Measurements from ENCODE around the gene PRM2. TPM values are rescaled to one million over a fixed set of nuclear protein-coding genes. Genes with fewer than 3 reads are reported as not detected.

The PRM2 gene
- total RNA-seq, 5 donors from 2014 or later (not counting 1 experiment from before 2014, with no cell fraction given): not detected

- H3K36me3 Mint-ChIP-seq: no peaks in the 10 kb centered on the region
- peak overlapping the region in 2 of 3 donors; percentile 18 to 22 for H3K4me3 Mint-ChIP-seq
- H3K4me1 Mint-ChIP-seq: peaks cover 34 to 49% (median 44%) of the 10 kb centered on the region in 3 donors
- peak in 1 of 35 experiments; percentile 41 for DNase-seq
- peak overlapping the region; percentile 27 to 72 for H3K27ac Mint-ChIP-seq
- H3K27ac ChIP-seq (ENCODE audit: low read length): no peak overlapping the region
- ATAC-seq (replicated peaks in 1 of 4): peak in 3 of 4 experiments; percentile 12 to 37 (median 33)
- ChIA-PET CTCF (no interaction called here), POLR2A (no interaction called here)
- no peaks in the 10 kb centered on the region for H3K27me3 Mint-ChIP-seq
- H3K4me3 ChIP-seq (ENCODE audit: control insufficient read depth in 1 of 2, extremely low read depth in 1 of 2, low read length in 1 of 2): no peak overlapping the region
- WGBS (ENCODE audit: insufficient coverage): 53% methylated on average over 4 of the region's 8 CpGs
- H3K4me1 ChIP-seq (ENCODE audit: control insufficient read depth in 1 of 2, extremely low read depth in 1 of 2, insufficient read depth in 2 of 2, low read length in 2 of 2): peaks cover 17 to 50% of the 10 kb centered on the region in 2 experiments
- H3K9me3 Mint-ChIP-seq: no peaks in the 10 kb centered on the region
- no peaks in the 10 kb centered on the region for H3K36me3 ChIP-seq (ENCODE audit: control insufficient read depth in 2 of 2, extremely low read depth in 1 of 2, insufficient read depth in 1 of 2, low read length in 1 of 2)
- no peaks in the 10 kb centered on the region for H3K9me3 ChIP-seq
- peaks cover 0 to 2% of the 10 kb centered on the region in 2 experiments for H3K27me3 ChIP-seq (replicated peaks in 1 of 2; ENCODE audit: control insufficient read depth in 2 of 2, extremely low read depth in 1 of 2, insufficient read depth in 2 of 2, low read length in 1 of 2)
Measured at GRCh38 chr16:11312718-11313492, 36.6 kb upstream of the PRM2 start.

- H3K27me3 Mint-ChIP-seq: no peaks in the 10 kb centered on the region
- H3K27ac ChIP-seq (ENCODE audit: low read length): peak overlapping the region; percentile 18
- H3K9me3 Mint-ChIP-seq: no peaks in the 10 kb centered on the region
- H3K36me3 Mint-ChIP-seq: no peaks in the 10 kb centered on the region
- ChIA-PET CTCF (no interaction called here), POLR2A (interaction anchor here (0.5 to 1.5 kb wide), 3 partner anchors 55 to 67 kb away, joined by 4 to 9 read pairs (median 8); partner anchors contain the start of gene SOCS1 (in 1 of the 2))
- H3K9me3 ChIP-seq: no peaks in the 10 kb centered on the region
- H3K4me1 Mint-ChIP-seq: peaks cover 34 to 52% (median 46%) of the 10 kb centered on the region in 3 donors
- H3K4me3 Mint-ChIP-seq: peak overlapping the region; percentile 51 to 64 (median 53)
- no peaks in the 10 kb centered on the region for H3K36me3 ChIP-seq (ENCODE audit: control insufficient read depth in 2 of 2, extremely low read depth in 1 of 2, insufficient read depth in 1 of 2, low read length in 1 of 2)
- 94% methylated on average over 3 of the region's 10 CpGs for WGBS (ENCODE audit: insufficient coverage)
- peaks cover 17 to 50% of the 10 kb centered on the region in 2 experiments for H3K4me1 ChIP-seq (ENCODE audit: control insufficient read depth in 1 of 2, extremely low read depth in 1 of 2, insufficient read depth in 2 of 2, low read length in 2 of 2)
- ATAC-seq (replicated peaks in 1 of 4) (peak; percentile 79 to 88 (median 84)), DNase-seq (peak in 33 of 35 experiments; percentile 15 to 67 (median 41))
- peaks cover 0 to 2% of the 10 kb centered on the region in 2 experiments for H3K27me3 ChIP-seq (replicated peaks in 1 of 2; ENCODE audit: control insufficient read depth in 2 of 2, extremely low read depth in 1 of 2, insufficient read depth in 2 of 2, low read length in 1 of 2)
- H3K4me3 ChIP-seq (ENCODE audit: control insufficient read depth in 1 of 2, extremely low read depth in 1 of 2, low read length in 1 of 2): no peak overlapping the region
- H3K27ac Mint-ChIP-seq: peak overlapping the region; percentile 88 to 92
Measured at GRCh38 chr16:11310997-11311561, 34.8 kb upstream of the PRM2 start.

- ChIA-PET CTCF (no interaction called here), POLR2A (interaction anchor here (0.5 to 0.6 kb wide), 2 partner anchors 59 to 68 kb away, joined by 4 to 8 read pairs; no protein-coding TSS in a partner anchor)
- WGBS (ENCODE audit: insufficient coverage): 67% methylated on average over 1 of the region's 3 CpGs
- Mint-ChIP-seq H3K36me3 (no peaks in the 10 kb centered on the region), H3K27me3 (no peaks in the 10 kb centered on the region), H3K9me3 (no peaks in the 10 kb centered on the region), H3K4me3 (peak overlapping the region in 1 of 3 donors; percentile 51), H3K4me1 (peaks cover 34 to 52% (median 46%) of the 10 kb centered on the region in 3 donors), H3K27ac (peak overlapping the region; percentile 88 to 92)
- no peak for ATAC-seq (replicated peaks in 1 of 4)
- no peak overlapping the region for H3K4me3 ChIP-seq (ENCODE audit: control insufficient read depth in 1 of 2, extremely low read depth in 1 of 2, low read length in 1 of 2)
- H3K27me3 ChIP-seq (replicated peaks in 1 of 2; ENCODE audit: control insufficient read depth in 2 of 2, extremely low read depth in 1 of 2, insufficient read depth in 2 of 2, low read length in 1 of 2): peaks cover 0 to 2% of the 10 kb centered on the region in 2 experiments
- H3K36me3 ChIP-seq (ENCODE audit: control insufficient read depth in 2 of 2, extremely low read depth in 1 of 2, insufficient read depth in 1 of 2, low read length in 1 of 2): no peaks in the 10 kb centered on the region
- no peak for DNase-seq
- H3K27ac ChIP-seq (ENCODE audit: low read length): peak overlapping the region; percentile 18
- H3K9me3 ChIP-seq: no peaks in the 10 kb centered on the region
- peaks cover 17 to 50% of the 10 kb centered on the region in 2 experiments for H3K4me1 ChIP-seq (ENCODE audit: control insufficient read depth in 1 of 2, extremely low read depth in 1 of 2, insufficient read depth in 2 of 2, low read length in 2 of 2)
Measured at GRCh38 chr16:11310634-11310977, 34.3 kb upstream of the PRM2 start.

DNA sequence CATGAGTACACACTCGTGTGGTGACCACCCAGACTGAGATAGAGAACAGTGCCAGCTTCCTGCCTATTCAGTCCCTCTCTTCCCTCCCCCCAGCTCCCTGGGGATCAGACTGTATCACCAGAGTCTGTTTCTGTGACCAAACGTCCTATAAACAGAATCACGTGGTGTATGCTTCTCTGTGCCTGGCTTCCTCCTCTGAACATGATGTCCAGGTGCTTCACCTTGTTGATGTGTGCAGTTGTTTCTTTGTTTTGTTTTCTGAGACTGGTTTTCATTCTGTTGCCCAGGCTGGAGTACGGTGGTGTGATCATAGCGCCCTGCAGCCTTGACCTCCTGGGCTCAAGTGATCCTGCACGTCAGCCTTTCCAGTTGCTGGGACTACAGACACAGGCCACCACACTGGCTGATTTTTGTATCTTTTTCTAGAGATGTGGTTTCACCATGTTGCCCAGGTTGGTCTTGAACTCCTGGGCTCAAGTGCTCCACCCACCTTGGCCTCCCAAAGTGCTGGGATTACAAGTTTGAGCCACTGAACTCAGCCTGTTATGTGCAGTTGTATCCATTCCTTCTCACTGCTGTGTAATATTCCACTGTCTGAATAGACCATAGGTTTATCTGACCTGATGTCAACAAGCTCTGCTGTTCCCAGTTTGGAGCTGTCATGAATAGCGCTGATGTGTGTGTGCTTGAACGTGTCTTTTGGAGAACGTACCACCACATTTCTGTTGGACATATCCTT lies 33.8 kb upstream of the PRM2 start:
- Histone ChIP-seq H3K9me3 (no peaks in the 10 kb centered on the region), H3K27ac (ENCODE audit: low read length) (no peak overlapping the region), H3K4me3 (ENCODE audit: control insufficient read depth in 1 of 2, extremely low read depth in 1 of 2, low read length in 1 of 2) (no peak overlapping the region), H3K27me3 (replicated peaks in 1 of 2; ENCODE audit: control insufficient read depth in 2 of 2, extremely low read depth in 1 of 2, insufficient read depth in 2 of 2, low read length in 1 of 2) (peaks cover 0 to 3% of the 10 kb centered on the region in 2 experiments), H3K36me3 (ENCODE audit: control insufficient read depth in 2 of 2, extremely low read depth in 1 of 2, insufficient read depth in 1 of 2, low read length in 1 of 2) (no peaks in the 10 kb centered on the region), H3K4me1 (ENCODE audit: control insufficient read depth in 1 of 2, extremely low read depth in 1 of 2, insufficient read depth in 2 of 2, low read length in 2 of 2) (peaks cover 17 to 50% of the 10 kb centered on the region in 2 experiments)
- ATAC-seq (replicated peaks in 1 of 4) (no peak), DNase-seq (no peak)
- H3K4me3 Mint-ChIP-seq: peak overlapping the region in 1 of 3 donors; percentile 54
- no peaks in the 10 kb centered on the region for H3K36me3 Mint-ChIP-seq
- ChIA-PET CTCF (no interaction called here), POLR2A (interaction anchor here in 1 of 2 donors (0.6 kb wide), 2 partner anchors 25 to 68 kb away, joined by 3 to 8 read pairs; no protein-coding TSS in a partner anchor)
- H3K27ac Mint-ChIP-seq: peak overlapping the region; percentile 40 to 92
- H3K27me3 Mint-ChIP-seq: no peaks in the 10 kb centered on the region
- 92% methylated on average over 6 of the region's 9 CpGs for WGBS (ENCODE audit: insufficient coverage)
- peaks cover 34 to 52% (median 46%) of the 10 kb centered on the region in 3 donors for H3K4me1 Mint-ChIP-seq
- no peaks in the 10 kb centered on the region for H3K9me3 Mint-ChIP-seq

- Mint-ChIP-seq H3K4me1 (peaks cover 34 to 48% (median 43%) of the 10 kb centered on the region in 3 donors), H3K9me3 (no peaks in the 10 kb centered on the region), H3K27ac (no peak overlapping the region), H3K4me3 (peak overlapping the region in 1 of 3 donors; percentile 54), H3K36me3 (no peaks in the 10 kb centered on the region), H3K27me3 (no peaks in the 10 kb centered on the region)
- Histone ChIP-seq H3K9me3 (no peaks in the 10 kb centered on the region), H3K4me1 (ENCODE audit: control insufficient read depth in 1 of 2, extremely low read depth in 1 of 2, insufficient read depth in 2 of 2, low read length in 2 of 2) (peaks cover 17 to 50% of the 10 kb centered on the region in 2 experiments), H3K4me3 (ENCODE audit: control insufficient read depth in 1 of 2, extremely low read depth in 1 of 2, low read length in 1 of 2) (no peak overlapping the region), H3K36me3 (ENCODE audit: control insufficient read depth in 2 of 2, extremely low read depth in 1 of 2, insufficient read depth in 1 of 2, low read length in 1 of 2) (no peaks in the 10 kb centered on the region), H3K27ac (ENCODE audit: low read length) (no peak overlapping the region), H3K27me3 (replicated peaks in 1 of 2; ENCODE audit: control insufficient read depth in 2 of 2, extremely low read depth in 1 of 2, insufficient read depth in 2 of 2, low read length in 1 of 2) (peaks cover 0 to 4% of the 10 kb centered on the region in 2 experiments)
- WGBS (ENCODE audit: insufficient coverage): 74% methylated on average over 14 of the region's 15 CpGs
- ATAC-seq (replicated peaks in 1 of 4) (no peak), DNase-seq (peak in 1 of 35 experiments; percentile 22)
- CTCF ChIA-PET: interaction anchor here in 1 of 2 donors (0.7 kb wide), 1 partner anchor 49 kb away, joined by 3 read pairs; no protein-coding TSS in a partner anchor
- POLR2A ChIA-PET: no interaction called here
Measured at GRCh38 chr16:11308493-11309283, 32.4 kb upstream of the PRM2 start.
